ENCODE results near the gene FOXRED1. TPM values are rescaled to one million over a fixed set of nuclear protein-coding genes. Genes with fewer than 3 reads are reported as not detected.
A peak's percentile ranks its signal among the peaks of the same experiment; 100 is the strongest.

Gene FOXRED1
- total and polyA plus RNA-seq, 10 of the 15 experiments (the other 5 are each of a cell fraction or from before 2014, with no cell fraction given), result 9.9 to 67.7 (median 38.0) TPM

- TF ChIP-seq TARDBP (IDR thresholded peaks at IDR 0.05; ENCODE audit: borderline replicate concordance), result no peak
- no peak for TF ChIP-seq ZBTB33 (IDR thresholded peaks at IDR 0.05)
- no peak for TF ChIP-seq ZNF622 (IDR thresholded peaks at IDR 0.05)
- TF ChIP-seq POU2F2 (IDR thresholded peaks at IDR 0.05; ENCODE audit: borderline replicate concordance, low read depth, low read length), result no peak
- TF ChIP-seq HDAC2 (IDR thresholded peaks at IDR 0.05), result no peak
- TF ChIP-seq PRDM15 (CRISPR knock-in tag; IDR thresholded peaks at IDR 0.05), result no peak
- TF ChIP-seq TCF3 (IDR thresholded peaks at IDR 0.05; ENCODE audit: borderline replicate concordance, insufficient read depth, low read depth, low read length), result peak; percentile 56; the same call in 1 of the 2 replicates
- TF ChIP-seq USF1 (IDR thresholded peaks at IDR 0.05; ENCODE audit: borderline replicate concordance, extremely low read length, insufficient read depth, low read depth, low read length), result peak; percentile 5
- no peak for TF ChIP-seq IKZF1 (conservative IDR thresholded peaks at IDR 0.05)
Observed at GRCh38 chr11:126305699-126306098, 36.7 kb downstream of the FOXRED1 start (continued).

All from GM12878 (cell line).